Head of caudate nucleus (tissue), 42 donors: ENCODE results near the gene INSIG2.
"Not testable (repeated sequence)": the region's sequence is repeated elsewhere in the genome, so short reads cannot be mapped to it uniquely, and the experiment has no call there.

ENCODE experiments used
- DNase-seq, 42 donors: peaks; one replicate each; pipeline versions ENCODE4 v3.0.0 to v3.0.0-alpha.2; 2020 to 2021; ENCODE audit warnings: mixed read lengths in 7 of 42
- intact Hi-C: fragments of 100-400 bp; cut with DNase I; formaldehyde crosslinking; loops from one replicate; pipeline ENCODE4 v1.15.0; 2022

Gene INSIG2

GRCh38 chr2:118091140-118091478, 2.8 kb downstream of the INSIG2 start:
- DNase-seq, result no peak
- intact Hi-C loops, result no loop called here

GRCh38 chr2:118091631-118092030, 3.4 kb downstream of the INSIG2 start:
- DNase-seq, result no peak
- intact Hi-C loops, result no loop called here

- DNase-seq, intact Hi-C loops: not testable (repeated sequence)
Observed at GRCh38 chr2:118094102-118094501, 5.8 kb downstream of the INSIG2 start.

GRCh38 chr2:118094503-118094902, 6.2 kb downstream of the INSIG2 start:
- no peak for DNase-seq
- intact Hi-C loops, result no loop called here

GRCh38 chr2:118095610-118096009, 7.3 kb downstream of the INSIG2 start:
- DNase-seq, result no peak
- intact Hi-C loops, result no loop called here

- intact Hi-C loops, result no loop called here
Observed at GRCh38 chr2:118097657-118098056, 9.4 kb downstream of the INSIG2 start.

GRCh38 chr2:118098307-118099030, 10.2 kb downstream of the INSIG2 start:
- no peak for DNase-seq
- intact Hi-C loops, result no loop called here

More at GRCh38 chr2:118097657-118098056, 9.4 kb downstream of the INSIG2 start:
- DNase-seq, result no peak

GRCh38 chr2:118102433-118103082, 14.3 kb downstream of the INSIG2 start:
- intact Hi-C loops, result no loop called here
- no peak for DNase-seq

GRCh38 chr2:118103951-118104940, 16.0 kb downstream of the INSIG2 start:
- no peak for DNase-seq
- intact Hi-C loops, result no loop called here

GRCh38 chr2:118105497-118105896, 17.2 kb downstream of the INSIG2 start:
- no peak for DNase-seq
- intact Hi-C loops, result no loop called here

GRCh38 chr2:118106926-118107325, 18.7 kb downstream of the INSIG2 start:
- intact Hi-C loops, result no loop called here
- DNase-seq, result no peak

GRCh38 chr2:118110310-118110709, 22.0 kb downstream of the INSIG2 start:
- intact Hi-C loops, result no loop called here
- no peak for DNase-seq

- intact Hi-C loops, result no loop called here
- DNase-seq, result no peak
Observed at GRCh38 chr2:118110991-118111390, 22.7 kb downstream of the INSIG2 start.

GRCh38 chr2:118112771-118113334, 24.6 kb downstream of the INSIG2 start:
- DNase-seq, result no peak
- intact Hi-C loops, result no loop called here

GRCh38 chr2:118114863-118115262, 26.6 kb downstream of the INSIG2 start:
- intact Hi-C loops, result no loop called here

GRCh38 chr2:118115761-118116160, 27.5 kb downstream of the INSIG2 start:
- DNase-seq, result no peak
- intact Hi-C loops, result no loop called here

More at GRCh38 chr2:118114863-118115262, 26.6 kb downstream of the INSIG2 start:
- DNase-seq, result no peak

- DNase-seq, result no peak
- intact Hi-C loops, result no loop called here
Observed at GRCh38 chr2:118118479-118118878, 30.2 kb downstream of the INSIG2 start.

GRCh38 chr2:118119158-118119727, 31.0 kb downstream of the INSIG2 start:
- intact Hi-C loops, result no loop called here
- no peak for DNase-seq

GRCh38 chr2:118119761-118120400, 31.6 kb downstream of the INSIG2 start:
- intact Hi-C loops, result no loop called here
- DNase-seq, result no peak
